Type B pancreatic cell (in vitro differentiated cells): Measurements from ENCODE around the gene GLG1. TPM values are rescaled to one million over a fixed set of nuclear protein-coding genes. Genes with fewer than 3 reads are reported as not detected.

Experiments used
- DNase-seq: peaks from one replicate; pipeline ENCODE4 v3.0.0; 2021; ENCODE audit warnings: mixed read lengths; ENCODE audit not compliant: unreplicated experiment; ENCODE audit errors: extremely low spot score
- H3K27ac Mint-ChIP-seq: 2 replicates; pipeline ENCODE4 v1.8.0; 2021; ENCODE audit warnings: mild to moderate bottlenecking, mixed read lengths
- H3K27me3 Mint-ChIP-seq: 2 replicates; pipeline ENCODE4 v1.8.0; 2021; ENCODE audit warnings: mixed read lengths
- H3K36me3 Mint-ChIP-seq: 2 replicates; pipeline ENCODE4 v1.8.0; 2021; ENCODE audit warnings: mixed read lengths
- H3K4me1 Mint-ChIP-seq: one replicate; pipeline ENCODE4 v1.8.0; 2021; ENCODE audit warnings: mixed read lengths; ENCODE audit not compliant: unreplicated experiment
- H3K4me3 Mint-ChIP-seq: 2 replicates; pipeline ENCODE4 v1.8.0; 2021; ENCODE audit warnings: mild to moderate bottlenecking, mixed read lengths
- H3K9me3 Mint-ChIP-seq: 2 replicates; pipeline ENCODE4 v1.8.0; 2021; ENCODE audit warnings: mixed read lengths
- CTCF ChIP-seq: fragments of 200-600 bp; sonication (generic); conservative IDR thresholded peaks from 2 replicates; pipeline ENCODE4 v1.5.0; 2021; ENCODE audit warnings: antibody characterized with exemption, mild to moderate bottlenecking
- total RNA-seq: library from RNA; stranded (reverse); gene quantifications from 2 replicates; pipeline ENCODE4 v1.2.1, GENCODE V29; 2021; ENCODE audit warnings: low replicate concordance

Gene GLG1
- total RNA-seq, 1 donor from 2014 or later: 144 TPM

DNA sequence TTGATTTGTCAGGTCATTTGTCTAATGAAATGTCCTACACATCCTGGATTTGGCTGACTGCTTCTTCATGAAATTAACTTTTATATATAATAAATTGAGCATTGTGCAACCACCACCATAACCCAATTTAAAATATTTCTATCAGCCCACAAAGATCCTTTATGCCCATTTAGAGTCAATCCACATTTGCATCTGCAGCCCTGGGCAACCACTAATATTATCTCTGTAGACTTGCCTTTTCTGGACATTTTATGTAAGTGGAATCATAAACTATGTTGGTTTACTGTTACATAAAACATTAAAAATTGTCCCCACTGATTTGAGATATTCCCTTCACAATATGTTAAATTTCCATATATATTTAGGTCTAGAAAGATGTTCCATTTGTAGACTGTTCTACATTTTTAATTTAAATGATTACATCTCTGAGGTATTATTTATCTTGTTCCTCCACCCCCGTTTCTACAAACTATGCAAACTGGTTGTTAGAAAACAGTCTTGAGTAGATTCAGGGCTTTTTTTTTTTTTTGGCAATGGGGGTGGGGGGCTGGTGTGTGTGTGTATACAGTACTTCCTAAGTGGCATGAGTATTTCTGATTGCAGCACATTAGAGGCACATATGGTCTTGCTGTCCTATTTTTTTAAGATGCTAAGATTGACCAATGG lies 43.1 kb upstream of the GLG1 start:
- Mint-ChIP-seq H3K9me3 (no peaks in the 10 kb centered on the region), H3K4me1 (no peaks in the 10 kb centered on the region), H3K27me3 (no peaks in the 10 kb centered on the region), H3K27ac (no peak overlapping the region), H3K36me3 (no peaks in the 10 kb centered on the region), H3K4me3 (no peak overlapping the region)
- no peak for DNase-seq
- no peak for TF ChIP-seq CTCF

DNA sequence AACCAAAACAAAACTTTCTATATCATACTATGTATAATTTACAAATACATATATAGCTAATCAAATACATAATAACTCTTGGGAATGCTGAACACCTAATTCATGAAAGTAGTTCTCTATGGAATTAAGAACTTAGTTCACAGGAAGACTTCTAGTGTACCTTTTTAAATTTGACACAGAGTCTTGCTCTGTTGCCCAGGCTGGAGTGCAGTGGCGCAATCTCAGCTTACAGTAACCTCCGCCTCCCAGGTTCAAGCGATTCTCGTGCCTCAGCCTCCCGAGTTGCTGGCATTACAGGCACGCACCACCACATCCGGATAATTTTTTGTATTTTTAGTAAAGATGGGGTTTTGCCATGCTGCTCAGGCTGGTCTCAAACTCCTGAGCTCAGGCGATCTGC lies 35.1 kb upstream of the GLG1 start:
- peaks cover 4% of the 10 kb centered on the region for H3K36me3 Mint-ChIP-seq

DNA sequence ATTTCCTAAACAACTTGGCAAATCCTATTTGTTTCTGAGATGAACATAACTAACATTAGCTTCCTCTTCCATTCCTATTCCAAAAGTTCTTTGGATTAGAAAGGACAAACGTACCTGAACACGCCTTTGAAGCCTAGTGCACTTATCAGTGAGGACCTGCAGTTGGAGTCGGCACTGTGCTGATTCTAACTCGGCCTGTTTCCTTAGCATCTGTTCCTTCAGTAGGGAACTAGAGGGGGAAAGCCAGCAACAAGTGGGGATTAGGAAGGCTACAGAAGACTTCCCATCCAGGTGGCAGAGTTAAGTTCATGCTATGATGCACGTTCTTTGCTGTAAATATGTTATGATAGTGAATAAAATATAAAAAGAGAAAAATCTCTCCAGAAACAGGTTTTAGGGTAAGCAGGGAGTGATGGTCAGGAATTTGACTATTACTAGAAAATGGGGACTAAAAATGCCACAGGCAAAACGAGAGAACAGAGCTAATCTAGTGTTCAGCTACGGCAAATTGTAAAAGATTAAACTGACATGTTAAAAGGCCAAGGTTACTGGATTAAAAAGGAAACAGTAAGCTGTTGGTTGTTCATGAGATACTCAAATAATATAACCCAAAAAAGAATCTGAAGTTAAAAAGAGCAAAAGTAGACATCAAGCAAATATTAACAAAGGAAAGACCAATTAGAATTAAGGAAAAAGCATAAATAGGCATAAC lies 31.0 kb upstream of the GLG1 start:
- Mint-ChIP-seq H3K36me3 (no peaks in the 10 kb centered on the region), H3K4me1 (no peaks in the 10 kb centered on the region), H3K9me3 (no peaks in the 10 kb centered on the region), H3K27ac (no peak overlapping the region), H3K4me3 (no peak overlapping the region), H3K27me3 (no peaks in the 10 kb centered on the region)
- no peak for TF ChIP-seq CTCF
- no peak for DNase-seq

More for the DNA sequence above, 35.1 kb upstream of the GLG1 start:
- no peaks in the 10 kb centered on the region for H3K4me1 Mint-ChIP-seq
- no peak overlapping the region for H3K27ac Mint-ChIP-seq
- no peak for DNase-seq
- no peak overlapping the region for H3K4me3 Mint-ChIP-seq
- H3K9me3 Mint-ChIP-seq: no peaks in the 10 kb centered on the region
- no peaks in the 10 kb centered on the region for H3K27me3 Mint-ChIP-seq
- no peak for TF ChIP-seq CTCF

DNA sequence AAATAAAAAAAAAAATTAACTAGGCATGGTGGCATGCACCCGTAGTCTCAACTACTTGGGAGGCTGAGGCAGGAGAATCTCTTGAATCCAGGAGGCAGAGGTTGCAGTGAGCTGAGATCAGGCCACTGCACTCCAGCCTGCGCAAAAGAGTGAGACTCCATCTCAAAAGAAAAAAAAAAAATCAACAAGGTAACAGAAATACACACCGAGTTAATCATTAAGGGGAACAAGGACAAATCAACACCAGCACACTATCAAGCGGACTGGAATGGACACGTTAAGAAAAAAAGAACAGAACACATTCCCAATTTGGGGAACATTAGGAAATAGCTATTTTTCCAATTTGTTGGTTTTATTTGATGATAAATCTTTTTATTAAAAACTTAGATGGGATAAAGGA lies 28.4 kb upstream of the GLG1 start:
- H3K9me3 Mint-ChIP-seq: no peaks in the 10 kb centered on the region
- no peak for TF ChIP-seq CTCF
- no peak for DNase-seq
- H3K4me3 Mint-ChIP-seq: no peak overlapping the region
- H3K27me3 Mint-ChIP-seq: no peaks in the 10 kb centered on the region
- H3K4me1 Mint-ChIP-seq: no peaks in the 10 kb centered on the region
- peaks cover 7% of the 10 kb centered on the region for H3K36me3 Mint-ChIP-seq
- no peak overlapping the region for H3K27ac Mint-ChIP-seq

DNA sequence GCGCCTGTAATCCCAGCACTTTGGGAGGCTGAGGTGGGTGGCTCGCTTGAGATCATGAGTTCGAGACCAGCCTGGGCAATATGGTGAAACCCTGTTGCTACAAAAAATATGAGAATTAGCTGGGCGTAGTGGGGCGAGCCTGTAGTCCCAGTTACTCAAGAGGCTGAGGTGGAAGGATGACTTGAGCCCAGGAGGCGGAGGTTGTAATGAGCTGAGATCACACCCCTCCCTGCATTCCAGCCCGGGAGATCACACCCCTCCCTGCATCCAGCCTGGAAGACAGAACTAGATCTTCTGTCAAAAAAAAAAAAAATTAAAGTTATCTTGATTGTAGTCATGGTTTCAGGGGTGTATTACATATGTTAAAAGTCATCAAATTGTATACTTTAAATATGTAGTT lies 26.8 kb upstream of the GLG1 start:
- Mint-ChIP-seq H3K4me3 (no peak overlapping the region), H3K27ac (no peak overlapping the region), H3K36me3 (peaks cover 11% of the 10 kb centered on the region), H3K4me1 (no peaks in the 10 kb centered on the region), H3K27me3 (no peaks in the 10 kb centered on the region), H3K9me3 (no peaks in the 10 kb centered on the region)
- no peak for TF ChIP-seq CTCF
- no peak for DNase-seq
